ENCODE results near the gene PIGS.
"Not testable (repeated sequence)": the region's sequence is repeated elsewhere in the genome, so short reads cannot be mapped to it uniquely, and the experiment has no call there.

The PIGS gene

GRCh38 chr17:28523186-28523585 is 48.1 kb downstream of the PIGS start:
- H3K9ac ChIP-seq (ENCODE audit: low read depth, low read length): no peak overlapping the region
- no peak overlapping the region for H3K27ac ChIP-seq (ENCODE audit: low read length)
- H3K9me3 ChIP-seq (ENCODE audit: insufficient read depth, low read depth, low read length): no peaks in the 10 kb centered on the region
- no peaks in the 10 kb centered on the region for H3K4me1 ChIP-seq (ENCODE audit: insufficient read depth, low read length)
- H3K27me3 ChIP-seq (ENCODE audit: insufficient read depth, low read length): 0 out of 2 replicates have a peak, but pooled peaks cover 4% of the 10 kb centered on the region
- H3K4me3 ChIP-seq (ENCODE audit: low read length): no peak overlapping the region
- no peaks in the 10 kb centered on the region for H3K36me3 ChIP-seq (ENCODE audit: insufficient read depth, low read depth, low read length)

GRCh38 chr17:28522281-28522680 is 49.0 kb downstream of the PIGS start:
- H3K27ac ChIP-seq (ENCODE audit: low read length); H3K36me3 ChIP-seq (ENCODE audit: insufficient read depth, low read depth, low read length); H3K9me3 ChIP-seq (ENCODE audit: insufficient read depth, low read depth, low read length); H3K4me1 ChIP-seq (ENCODE audit: insufficient read depth, low read length); H3K9ac ChIP-seq (ENCODE audit: low read depth, low read length); H3K4me3 ChIP-seq (ENCODE audit: low read length); H3K27me3 ChIP-seq (ENCODE audit: insufficient read depth, low read length): not testable (repeated sequence)

- Histone ChIP-seq H3K9ac (ENCODE audit: low read depth, low read length) (no peak overlapping the region), H3K4me1 (ENCODE audit: insufficient read depth, low read length) (no peaks in the 10 kb centered on the region), H3K27me3 (ENCODE audit: insufficient read depth, low read length) (0 out of 2 replicates have a peak, but pooled peaks cover 4% of the 10 kb centered on the region), H3K36me3 (ENCODE audit: insufficient read depth, low read depth, low read length) (no peaks in the 10 kb centered on the region), H3K4me3 (ENCODE audit: low read length) (no peak overlapping the region), H3K27ac (ENCODE audit: low read length) (no peak overlapping the region), H3K9me3 (ENCODE audit: insufficient read depth, low read depth, low read length) (no peaks in the 10 kb centered on the region)
Observed at GRCh38 chr17:28521311-28522085, 49.8 kb downstream of the PIGS start.

- H3K36me3 ChIP-seq (ENCODE audit: insufficient read depth, low read depth, low read length): no peaks in the 10 kb centered on the region
- no peaks in the 10 kb centered on the region for H3K9me3 ChIP-seq (ENCODE audit: insufficient read depth, low read depth, low read length)
- no peak overlapping the region for H3K4me3 ChIP-seq (ENCODE audit: low read length)
- no peak overlapping the region for H3K27ac ChIP-seq (ENCODE audit: low read length)
- H3K9ac ChIP-seq (ENCODE audit: low read depth, low read length): no peak overlapping the region
- 0 out of 2 replicates have a peak, but pooled peaks cover 4% of the 10 kb centered on the region for H3K27me3 ChIP-seq (ENCODE audit: insufficient read depth, low read length)
- no peaks in the 10 kb centered on the region for H3K4me1 ChIP-seq (ENCODE audit: insufficient read depth, low read length)
Observed at GRCh38 chr17:28520687-28521086, 50.6 kb downstream of the PIGS start.

GRCh38 chr17:28519236-28519635 is 52.1 kb downstream of the PIGS start:
- H3K27ac ChIP-seq (ENCODE audit: low read length): no peak overlapping the region
- H3K4me3 ChIP-seq (ENCODE audit: low read length): no peak overlapping the region

GRCh38 chr17:28518578-28518977 is 52.7 kb downstream of the PIGS start:
- no peak overlapping the region for H3K9ac ChIP-seq (ENCODE audit: low read depth, low read length)
- H3K27me3 ChIP-seq (ENCODE audit: insufficient read depth, low read length): 0 out of 2 replicates have a peak, but pooled peaks cover 4% of the 10 kb centered on the region
- no peak overlapping the region for H3K27ac ChIP-seq (ENCODE audit: low read length)
- no peak overlapping the region for H3K4me3 ChIP-seq (ENCODE audit: low read length)
- no peaks in the 10 kb centered on the region for H3K4me1 ChIP-seq (ENCODE audit: insufficient read depth, low read length)
- H3K9me3 ChIP-seq (ENCODE audit: insufficient read depth, low read depth, low read length): no peaks in the 10 kb centered on the region
- no peaks in the 10 kb centered on the region for H3K36me3 ChIP-seq (ENCODE audit: insufficient read depth, low read depth, low read length)

More at GRCh38 chr17:28519236-28519635, 52.1 kb downstream of the PIGS start:
- H3K9me3 ChIP-seq (ENCODE audit: insufficient read depth, low read depth, low read length): no peaks in the 10 kb centered on the region
- H3K4me1 ChIP-seq (ENCODE audit: insufficient read depth, low read length): no peaks in the 10 kb centered on the region
- H3K9ac ChIP-seq (ENCODE audit: low read depth, low read length): no peak overlapping the region
- H3K27me3 ChIP-seq (ENCODE audit: insufficient read depth, low read length): 0 out of 2 replicates have a peak, but pooled peaks cover 4% of the 10 kb centered on the region
- no peaks in the 10 kb centered on the region for H3K36me3 ChIP-seq (ENCODE audit: insufficient read depth, low read depth, low read length)

GRCh38 chr17:28518132-28518531 is 53.2 kb downstream of the PIGS start:
- no peak overlapping the region for H3K27ac ChIP-seq (ENCODE audit: low read length)
- no peaks in the 10 kb centered on the region for H3K9me3 ChIP-seq (ENCODE audit: insufficient read depth, low read depth, low read length)
- H3K36me3 ChIP-seq (ENCODE audit: insufficient read depth, low read depth, low read length): no peaks in the 10 kb centered on the region
- no peak overlapping the region for H3K9ac ChIP-seq (ENCODE audit: low read depth, low read length)
- no peaks in the 10 kb centered on the region for H3K4me1 ChIP-seq (ENCODE audit: insufficient read depth, low read length)
- 0 out of 2 replicates have a peak, but pooled peaks cover 4% of the 10 kb centered on the region for H3K27me3 ChIP-seq (ENCODE audit: insufficient read depth, low read length)
- H3K4me3 ChIP-seq (ENCODE audit: low read length): no peak overlapping the region

GRCh38 chr17:28515518-28515917 is 55.8 kb downstream of the PIGS start:
- Histone ChIP-seq H3K9ac (ENCODE audit: low read depth, low read length) (no peak overlapping the region), H3K27me3 (ENCODE audit: insufficient read depth, low read length) (no peaks in the 10 kb centered on the region), H3K36me3 (ENCODE audit: insufficient read depth, low read depth, low read length) (no peaks in the 10 kb centered on the region), H3K4me3 (ENCODE audit: low read length) (no peak overlapping the region), H3K4me1 (ENCODE audit: insufficient read depth, low read length) (no peaks in the 10 kb centered on the region), H3K9me3 (ENCODE audit: insufficient read depth, low read depth, low read length) (no peaks in the 10 kb centered on the region), H3K27ac (ENCODE audit: low read length) (no peak overlapping the region)

- Histone ChIP-seq H3K27me3 (ENCODE audit: insufficient read depth, low read length) (no peaks in the 10 kb centered on the region), H3K4me3 (ENCODE audit: low read length) (no peak overlapping the region), H3K9ac (ENCODE audit: low read depth, low read length) (no peak overlapping the region), H3K4me1 (ENCODE audit: insufficient read depth, low read length) (no peaks in the 10 kb centered on the region), H3K9me3 (ENCODE audit: insufficient read depth, low read depth, low read length) (no peaks in the 10 kb centered on the region), H3K27ac (ENCODE audit: low read length) (no peak overlapping the region), H3K36me3 (ENCODE audit: insufficient read depth, low read depth, low read length) (no peaks in the 10 kb centered on the region)
Observed at GRCh38 chr17:28514561-28515002, 56.7 kb downstream of the PIGS start.

- Histone ChIP-seq H3K9me3 (ENCODE audit: insufficient read depth, low read depth, low read length) (no peaks in the 10 kb centered on the region), H3K4me3 (ENCODE audit: low read length) (no peak overlapping the region), H3K9ac (ENCODE audit: low read depth, low read length) (no peak overlapping the region), H3K36me3 (ENCODE audit: insufficient read depth, low read depth, low read length) (no peaks in the 10 kb centered on the region), H3K4me1 (ENCODE audit: insufficient read depth, low read length) (no peaks in the 10 kb centered on the region), H3K27me3 (ENCODE audit: insufficient read depth, low read length) (peaks cover 2% of the 10 kb centered on the region; the same call in 1 of the 2 replicates), H3K27ac (ENCODE audit: low read length) (no peak overlapping the region)
Observed at GRCh38 chr17:28513476-28513875, 57.8 kb downstream of the PIGS start.

GRCh38 chr17:28511858-28512461 is 59.4 kb downstream of the PIGS start:
- H3K4me1 ChIP-seq (ENCODE audit: insufficient read depth, low read length): 0 out of 2 replicates have a peak, but pooled peaks cover 3% of the 10 kb centered on the region
- H3K36me3 ChIP-seq (ENCODE audit: insufficient read depth, low read depth, low read length): no peaks in the 10 kb centered on the region
- H3K9ac ChIP-seq (ENCODE audit: low read depth, low read length): no peak overlapping the region
- no peak overlapping the region for H3K4me3 ChIP-seq (ENCODE audit: low read length)
- peaks cover 7% of the 10 kb centered on the region for H3K27me3 ChIP-seq (ENCODE audit: insufficient read depth, low read length)
- H3K9me3 ChIP-seq (ENCODE audit: insufficient read depth, low read depth, low read length): no peaks in the 10 kb centered on the region
- no peak overlapping the region for H3K27ac ChIP-seq (ENCODE audit: low read length)

- 0 out of 2 replicates have a peak, but pooled peaks cover 3% of the 10 kb centered on the region for H3K4me1 ChIP-seq (ENCODE audit: insufficient read depth, low read length)
- peaks cover 7% of the 10 kb centered on the region for H3K27me3 ChIP-seq (ENCODE audit: insufficient read depth, low read length)
- no peak overlapping the region for H3K4me3 ChIP-seq (ENCODE audit: low read length)
- H3K27ac ChIP-seq (ENCODE audit: low read length): no peak overlapping the region
- no peaks in the 10 kb centered on the region for H3K36me3 ChIP-seq (ENCODE audit: insufficient read depth, low read depth, low read length)
- no peaks in the 10 kb centered on the region for H3K9me3 ChIP-seq (ENCODE audit: insufficient read depth, low read depth, low read length)
- no peak overlapping the region for H3K9ac ChIP-seq (ENCODE audit: low read depth, low read length)
Observed at GRCh38 chr17:28509789-28510188, 61.5 kb downstream of the PIGS start.

Data from iPS-20b (cell line).